GM10248 (cell line): ENCODE results near the gene FRMPD1.

Experiments used
- CTCF ChIA-PET: fragments of 300-600 bp; sonication (Branson Sonifier 250); formaldehyde crosslinking; extraction: SDS; loops from one replicate; lab custom pipeline; 2021; ENCODE audit warnings: antibody characterized with exemption; lab: Yijun Ruan, JAX
- POLR2A ChIA-PET: fragments of 350-650 bp; sonication (Branson Sonifier 250); formaldehyde crosslinking; extraction: SDS; loops from one replicate; lab custom pipeline; 2020; ENCODE audit warnings: antibody characterized with exemption; lab: Yijun Ruan, JAX
- DNase-seq: peaks from one replicate; pipeline ENCODE4 v3.0.0; 2012; ENCODE audit errors: extremely low spot score
- CTCF ChIP-seq: IDR thresholded peaks from 2 replicates; pipeline ENCODE4 v1.5.1; 2012; ENCODE audit warnings: mild to moderate bottlenecking, low read depth; ENCODE audit errors: extremely low read depth, missing control alignments, control extremely low read depth

The FRMPD1 gene

GRCh38 chr9:37668116-37668601 lies 17.4 kb downstream of the FRMPD1 start:
- POLR2A ChIA-PET: no interaction called here

DNA sequence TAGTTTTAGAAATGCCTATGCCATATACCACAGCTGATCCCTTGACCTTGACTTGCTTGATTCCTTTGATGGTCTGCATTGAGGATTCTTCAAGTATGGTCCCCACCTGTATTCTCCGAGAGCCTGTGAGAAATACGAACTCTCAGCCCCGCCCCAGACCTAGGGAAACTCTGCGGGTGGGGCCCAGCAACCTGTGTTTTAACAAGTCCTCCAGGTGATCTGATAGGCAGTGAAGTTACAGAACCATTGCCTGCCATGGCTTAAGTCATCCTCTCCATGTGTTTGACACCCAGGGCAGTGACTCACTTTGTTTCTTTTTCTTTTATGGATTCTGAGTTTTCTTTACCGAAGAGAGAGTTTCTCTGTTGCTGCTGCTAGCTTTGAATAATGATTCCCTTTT lies 18.5 kb downstream of the FRMPD1 start:
- no peak for TF ChIP-seq CTCF
- DNase-seq: no peak
- POLR2A ChIA-PET: no interaction called here
- CTCF ChIA-PET: interaction anchor here (1.5 kb wide), 1 partner anchor 24 kb away, joined by 3 read pairs; no protein-coding TSS in a partner anchor

More at GRCh38 chr9:37668116-37668601, 17.4 kb downstream of the FRMPD1 start:
- CTCF ChIA-PET: interaction anchor here (1.5 kb wide), 1 partner anchor 23 kb away, joined by 3 read pairs; no protein-coding TSS in a partner anchor
- TF ChIP-seq CTCF: no peak
- no peak for DNase-seq

DNA sequence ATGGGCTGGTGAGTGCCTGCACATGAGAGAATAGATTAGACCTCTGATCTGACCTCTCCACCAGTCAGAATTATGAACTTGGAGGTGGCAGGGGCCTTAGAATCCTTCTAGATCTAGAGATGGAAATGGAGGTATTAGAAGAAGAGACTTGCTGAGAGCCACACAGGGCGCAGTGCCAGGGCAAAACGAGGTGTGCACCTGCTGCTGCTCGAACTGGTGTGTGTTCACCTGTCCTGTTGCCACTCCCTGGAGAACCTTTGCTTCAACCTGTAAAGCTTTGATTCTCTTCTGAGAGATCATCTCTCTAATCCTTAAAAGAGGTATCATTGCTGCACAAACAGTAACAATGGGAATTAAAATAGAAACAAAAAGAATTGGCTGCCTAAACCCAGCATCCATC lies 24.9 kb downstream of the FRMPD1 start:
- CTCF ChIA-PET: interaction anchor here (0.9 kb wide), 1 partner anchor 9 kb away, joined by 3 read pairs; no protein-coding TSS in a partner anchor
- TF ChIP-seq CTCF: no peak

GRCh38 chr9:37676411-37676830 lies 25.7 kb downstream of the FRMPD1 start:
- no peak for DNase-seq
- ChIA-PET POLR2A (no interaction called here), CTCF (interaction anchor here (0.9 kb wide), 1 partner anchor 8 kb away, joined by 3 read pairs; no protein-coding TSS in a partner anchor)
- no peak for TF ChIP-seq CTCF

More for the DNA sequence above, 24.9 kb downstream of the FRMPD1 start:
- POLR2A ChIA-PET: no interaction called here
- no peak for DNase-seq

- POLR2A ChIA-PET: no interaction called here
- DNase-seq: no peak
- TF ChIP-seq CTCF: no peak
- CTCF ChIA-PET: no interaction called here
Observed at GRCh38 chr9:37677435-37677834, 26.7 kb downstream of the FRMPD1 start.

GRCh38 chr9:37678789-37679273 lies 28.1 kb downstream of the FRMPD1 start:
- ChIA-PET POLR2A (no interaction called here), CTCF (interaction anchor here (0.8 kb wide), 1 partner anchor 9 kb away, joined by 3 read pairs; no protein-coding TSS in a partner anchor)
- no peak for TF ChIP-seq CTCF
- no peak for DNase-seq
